ENCODE measurements around the gene NEK10.
"Not testable (repeated sequence)": the region's sequence is repeated elsewhere in the genome, so short reads cannot be mapped to it uniquely, and the experiment has no call there.

NEK10 gene

DNA sequence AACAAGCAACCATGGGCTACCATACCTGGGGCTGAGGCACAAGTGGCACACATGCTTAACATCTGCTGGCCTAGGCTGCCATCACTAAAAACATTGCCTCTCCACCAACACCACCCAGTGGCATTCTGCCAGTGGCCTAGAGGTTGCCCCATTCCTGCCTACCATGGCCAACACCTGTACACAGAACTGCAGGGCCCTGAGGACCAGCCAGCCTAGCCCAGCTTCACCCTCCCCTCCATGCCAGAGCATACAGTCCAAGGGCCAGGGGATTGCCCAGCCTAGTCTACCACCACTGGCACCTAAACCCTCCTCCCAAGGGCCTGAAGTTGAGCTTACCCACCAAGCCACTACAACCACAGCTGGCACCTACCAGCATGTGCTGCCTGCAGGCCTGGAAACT, 35.3 kb downstream of the NEK10 start:
- no peaks in the 10 kb centered on the region for H3K9me2 ChIP-seq (replicated peaks; ENCODE audit: insufficient read depth, low read length)
- H4K20me1 ChIP-seq (ENCODE audit: insufficient read depth, low read length): no peaks in the 10 kb centered on the region
- no peaks in the 10 kb centered on the region for H3K27me3 ChIP-seq (replicated peaks; ENCODE audit: insufficient read depth, low read length)
- H3K36me3 ChIP-seq (replicated peaks; ENCODE audit: insufficient read depth, low read length): no peaks in the 10 kb centered on the region
- H3K4me1 ChIP-seq (ENCODE audit: low read length): no peaks in the 10 kb centered on the region
- TF ChIP-seq CTCF (IDR thresholded peaks at IDR 0.05; ENCODE audit: low read length) (no peak), EZH2phosphoT487 (IDR thresholded peaks at IDR 0.05; ENCODE audit: low read length) (no peak), EZH2 (optimal IDR thresholded peaks at IDR 0.05; ENCODE audit: low read depth, low read length) (no peak)
- no peak overlapping the region for H2AFZ ChIP-seq (ENCODE audit: low read length)
- no peaks in the 10 kb centered on the region for H3K9me3 ChIP-seq (replicated peaks; ENCODE audit: insufficient read depth, low read length)
- no peak overlapping the region for H3K9ac ChIP-seq (ENCODE audit: low read length)
- H3F3A ChIP-seq (ENCODE audit: insufficient read depth, low read length): no peaks in the 10 kb centered on the region
- DNase-seq: no peak
- H3K27ac ChIP-seq (ENCODE audit: low read length): no peak overlapping the region
- no peak overlapping the region for H3K4me2 ChIP-seq (ENCODE audit: low read depth, low read length)
- H3K4me3 ChIP-seq (ENCODE audit: low read length): no peak overlapping the region
- no peaks in the 10 kb centered on the region for H3K79me2 ChIP-seq (ENCODE audit: low read length)

DNA sequence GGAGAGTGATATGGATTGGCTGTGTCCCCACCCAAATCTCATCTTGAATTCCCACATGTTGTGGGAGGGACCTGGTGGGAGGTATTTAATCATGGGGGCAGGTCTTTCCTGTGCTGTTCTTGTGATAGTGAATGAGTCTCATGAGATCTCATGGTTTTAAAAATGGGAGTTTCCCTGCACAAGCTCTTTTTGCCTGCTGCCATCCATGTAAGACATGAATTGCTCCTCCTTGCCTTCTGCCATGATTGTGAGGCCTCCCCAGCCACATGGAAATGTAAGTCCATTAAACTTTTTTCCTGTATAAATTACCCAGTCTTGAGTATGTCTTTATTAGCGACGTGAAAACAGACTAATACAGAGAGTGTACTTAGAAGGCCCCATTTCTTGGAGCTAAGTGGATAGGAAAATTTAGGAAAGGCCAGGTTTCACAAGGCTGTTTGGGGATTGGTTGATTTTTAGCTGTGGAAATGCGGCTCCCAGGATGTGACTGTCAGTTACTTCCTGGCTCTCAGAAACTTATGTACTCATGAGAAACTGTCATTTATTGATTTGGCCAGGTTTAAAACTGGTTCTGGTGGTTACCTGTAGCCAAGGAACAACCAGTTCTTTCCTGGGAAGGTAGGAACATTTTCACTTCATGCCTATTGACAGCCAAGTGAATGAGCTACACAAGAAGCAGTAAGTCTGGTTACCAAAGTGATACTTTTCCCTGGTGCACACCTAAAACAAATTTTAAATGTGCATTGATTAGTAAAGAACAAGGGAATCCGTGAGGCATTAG, 40.0 kb downstream of the NEK10 start:
- H4K20me1 ChIP-seq (ENCODE audit: insufficient read depth, low read length); H2AFZ ChIP-seq (ENCODE audit: low read length); DNase-seq; H3K36me3 ChIP-seq (replicated peaks; ENCODE audit: insufficient read depth, low read length); H3K4me3 ChIP-seq (ENCODE audit: low read length); H3K9ac ChIP-seq (ENCODE audit: low read length); H3K27me3 ChIP-seq (replicated peaks; ENCODE audit: insufficient read depth, low read length); H3K9me2 ChIP-seq (replicated peaks; ENCODE audit: insufficient read depth, low read length); H3K4me2 ChIP-seq (ENCODE audit: low read depth, low read length); H3K79me2 ChIP-seq (ENCODE audit: low read length); H3K9me3 ChIP-seq (replicated peaks; ENCODE audit: insufficient read depth, low read length); H3K27ac ChIP-seq (ENCODE audit: low read length); H3K4me1 ChIP-seq (ENCODE audit: low read length); H3F3A ChIP-seq (ENCODE audit: insufficient read depth, low read length): not testable (repeated sequence)

GRCh38 chr3:27326629-27327545, 42.3 kb downstream of the NEK10 start:
- H2AFZ ChIP-seq (ENCODE audit: low read length): no peak overlapping the region
- no peaks in the 10 kb centered on the region for H3K9me3 ChIP-seq (replicated peaks; ENCODE audit: insufficient read depth, low read length)
- no peaks in the 10 kb centered on the region for H3K36me3 ChIP-seq (replicated peaks; ENCODE audit: insufficient read depth, low read length)
- no peak overlapping the region for H3K9ac ChIP-seq (ENCODE audit: low read length)
- no peaks in the 10 kb centered on the region for H3K9me2 ChIP-seq (replicated peaks; ENCODE audit: insufficient read depth, low read length)
- no peak overlapping the region for H3K4me2 ChIP-seq (ENCODE audit: low read depth, low read length)
- no peak for DNase-seq
- TF ChIP-seq EZH2phosphoT487 (IDR thresholded peaks at IDR 0.05; ENCODE audit: low read length): no peak
- no peak for TF ChIP-seq EZH2 (optimal IDR thresholded peaks at IDR 0.05; ENCODE audit: low read depth, low read length)
- no peak for TF ChIP-seq CTCF (IDR thresholded peaks at IDR 0.05; ENCODE audit: low read length)
- no peaks in the 10 kb centered on the region for H3K27me3 ChIP-seq (replicated peaks; ENCODE audit: insufficient read depth, low read length)
- H4K20me1 ChIP-seq (ENCODE audit: insufficient read depth, low read length): no peaks in the 10 kb centered on the region
- no peaks in the 10 kb centered on the region for H3K79me2 ChIP-seq (ENCODE audit: low read length)
- no peak overlapping the region for H3K27ac ChIP-seq (ENCODE audit: low read length)
- H3K4me3 ChIP-seq (ENCODE audit: low read length): no peak overlapping the region
- no peaks in the 10 kb centered on the region for H3K4me1 ChIP-seq (ENCODE audit: low read length)
- no peaks in the 10 kb centered on the region for H3F3A ChIP-seq (ENCODE audit: insufficient read depth, low read length)

Measured in MM.1S (cell line).